LHCN-M2 (cell line): ENCODE data around the gene SYT17. TPM values are rescaled to one million over a fixed set of nuclear protein-coding genes. Genes with fewer than 3 reads are reported as not detected.

Source experiments
- DNase-seq: peaks from one replicate; pipeline ENCODE4 v3.0.0-alpha.2; 2012; ENCODE audit warnings: low read depth
- polyA plus RNA-seq: library from polyadenylated mRNA; unstranded; fragments of >200 nt; gene quantifications from one replicate; pipeline ENCODE4 v1.2.1, GENCODE V29; 2012; ENCODE audit warnings: missing spikeins
- total RNA-seq: library from RNA; depleted of rRNA; stranded (reverse); fragments of >200 nt; gene quantifications from 2 replicates; pipeline ENCODE4 v1.2.3, GENCODE V29; 2014; rRNA removed

The SYT17 gene, protein sequence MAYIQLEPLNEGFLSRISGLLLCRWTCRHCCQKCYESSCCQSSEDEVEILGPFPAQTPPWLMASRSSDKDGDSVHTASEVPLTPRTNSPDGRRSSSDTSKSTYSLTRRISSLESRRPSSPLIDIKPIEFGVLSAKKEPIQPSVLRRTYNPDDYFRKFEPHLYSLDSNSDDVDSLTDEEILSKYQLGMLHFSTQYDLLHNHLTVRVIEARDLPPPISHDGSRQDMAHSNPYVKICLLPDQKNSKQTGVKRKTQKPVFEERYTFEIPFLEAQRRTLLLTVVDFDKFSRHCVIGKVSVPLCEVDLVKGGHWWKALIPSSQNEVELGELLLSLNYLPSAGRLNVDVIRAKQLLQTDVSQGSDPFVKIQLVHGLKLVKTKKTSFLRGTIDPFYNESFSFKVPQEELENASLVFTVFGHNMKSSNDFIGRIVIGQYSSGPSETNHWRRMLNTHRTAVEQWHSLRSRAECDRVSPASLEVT
- total RNA-seq, result 0.45 TPM in 1 of 2 replicates, not detected in the other
- polyA plus RNA-seq, result 0.09 TPM

DNA sequence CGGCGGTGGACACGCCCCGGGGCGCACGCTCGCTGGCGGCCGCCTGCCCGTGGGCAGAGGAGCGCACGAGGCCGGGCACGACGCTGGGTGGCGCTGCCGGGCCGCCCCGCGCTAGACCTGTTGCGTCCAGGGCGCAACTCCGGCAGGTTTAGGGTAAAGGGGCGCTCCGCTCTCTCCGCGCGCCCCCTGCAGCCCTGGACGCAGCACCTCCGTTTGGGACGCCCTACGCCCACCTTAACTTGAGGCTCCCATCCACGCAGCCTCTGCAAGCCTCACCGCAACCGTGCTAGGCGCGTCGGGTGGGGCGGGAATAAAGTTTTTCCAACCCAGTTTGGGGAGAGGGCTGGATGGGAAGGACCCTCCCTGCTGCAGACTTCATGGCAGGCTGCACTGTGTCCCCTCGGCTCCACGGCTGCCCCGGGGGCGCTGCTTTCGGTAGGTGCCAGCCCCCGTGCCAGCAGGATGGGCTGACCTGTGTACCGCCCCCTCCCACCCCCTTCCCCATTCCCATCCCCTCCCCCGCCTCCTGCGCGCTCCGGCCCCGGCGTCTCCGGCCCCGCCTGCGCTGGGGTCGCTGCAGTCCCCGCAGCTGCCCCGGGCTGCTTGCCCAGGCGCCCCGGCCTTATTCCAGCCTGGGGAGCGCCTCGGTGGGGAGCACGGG is at the start of gene SYT17:
Gene SYT17, plus strand, starts transcription at position 531 of the 661 bp plus-strand sequence. CDS start 407 bp downstream, outside the sequence.
- DNase-seq, result peak; percentile 42

GRCh38 chr16:19118938-19119431 is 49.1 kb upstream of the SYT17 start:
- DNase-seq, result peak; percentile 91

- peak; percentile 91 for DNase-seq
Observed at GRCh38 chr16:19119564-19119963, 48.5 kb upstream of the SYT17 start.

GRCh38 chr16:19123535-19124178 is 44.4 kb upstream of the SYT17 start:
- no peak for DNase-seq

GRCh38 chr16:19126300-19126699 is 41.7 kb upstream of the SYT17 start:
- no peak for DNase-seq

GRCh38 chr16:19127205-19127604 is 40.8 kb upstream of the SYT17 start:
- no peak for DNase-seq

GRCh38 chr16:19127674-19128131 is 40.3 kb upstream of the SYT17 start:
- DNase-seq, result no peak

DNA sequence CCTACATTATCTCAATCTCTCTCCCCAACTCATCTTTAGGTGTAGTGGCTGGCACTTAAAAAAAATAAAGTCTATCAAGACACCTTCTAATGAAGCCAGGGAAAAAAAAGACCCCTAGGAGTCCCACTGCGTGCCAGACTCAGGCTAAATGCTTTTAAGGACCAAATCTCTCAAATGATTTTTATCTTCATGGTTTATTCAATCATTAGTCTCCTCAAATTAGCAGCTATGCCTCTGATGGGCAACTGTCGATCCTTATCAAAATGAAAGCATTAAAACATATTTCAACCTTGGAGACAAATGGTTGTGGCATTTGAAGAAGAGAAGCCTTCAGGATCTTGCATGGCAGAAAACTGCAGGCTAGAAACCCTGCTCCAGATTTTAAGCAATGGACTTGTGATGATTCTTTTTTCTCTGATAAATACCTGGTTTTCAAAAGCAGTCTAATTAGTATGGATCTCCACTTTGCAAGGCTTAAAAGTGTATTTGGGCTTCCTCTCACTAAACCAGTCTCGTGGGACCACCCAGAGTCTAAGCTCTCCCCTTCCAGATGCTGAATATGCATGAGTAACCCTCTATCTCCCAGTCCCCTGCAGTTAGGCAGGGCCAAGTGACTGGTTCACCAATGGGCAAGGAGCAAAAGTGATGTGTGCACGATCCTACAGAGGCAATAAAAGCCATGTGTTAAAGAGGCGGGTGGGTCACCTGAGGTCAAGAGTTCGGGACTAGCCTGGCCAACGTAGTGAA is 39.4 kb upstream of the SYT17 start:
- DNase-seq, result no peak

DNA sequence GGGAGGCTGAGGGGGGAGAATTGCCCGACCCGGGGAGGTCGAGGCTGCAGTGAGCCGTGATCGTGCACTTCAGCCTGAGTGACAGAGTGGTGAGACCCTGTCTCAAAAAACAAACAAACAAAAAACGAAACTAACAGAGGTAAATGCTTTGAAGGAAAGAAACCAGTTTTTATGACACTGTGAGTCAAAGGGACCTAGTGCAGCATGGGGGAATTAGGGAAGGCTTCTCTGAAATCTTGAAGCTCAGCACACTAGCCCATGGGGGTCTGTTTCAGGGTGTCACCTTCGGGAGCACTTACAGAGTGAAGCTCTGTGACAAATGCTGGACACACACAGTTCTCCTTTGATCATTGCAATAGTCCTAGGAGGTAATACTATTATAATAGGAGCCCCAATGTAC is 37.7 kb upstream of the SYT17 start:
- DNase-seq, result no peak

GRCh38 chr16:19130852-19131824 is 36.9 kb upstream of the SYT17 start:
- DNase-seq, result peak; percentile 86

GRCh38 chr16:19131825-19132218 is 36.2 kb upstream of the SYT17 start:
- DNase-seq, result no peak

DNA sequence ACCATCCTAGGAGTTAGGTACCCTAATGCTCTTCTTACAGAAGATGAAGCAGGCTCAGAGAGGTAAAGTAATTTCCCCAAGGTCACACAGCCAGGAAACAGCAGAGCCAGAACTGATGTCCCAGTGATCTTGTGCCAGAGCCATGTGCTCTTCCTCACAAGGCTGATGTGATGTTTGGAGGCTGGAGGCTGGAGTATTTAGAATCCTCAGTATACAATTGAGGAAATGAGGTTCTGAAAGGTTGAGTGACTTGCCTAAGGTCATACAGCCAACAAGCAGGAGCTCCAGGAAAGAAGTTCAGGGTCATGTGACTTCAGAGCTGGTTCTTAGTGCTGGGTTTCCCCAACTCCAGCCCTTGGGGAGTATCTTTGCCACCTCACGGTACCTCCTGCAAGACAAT is 35.8 kb upstream of the SYT17 start:
- DNase-seq, result no peak

DNA sequence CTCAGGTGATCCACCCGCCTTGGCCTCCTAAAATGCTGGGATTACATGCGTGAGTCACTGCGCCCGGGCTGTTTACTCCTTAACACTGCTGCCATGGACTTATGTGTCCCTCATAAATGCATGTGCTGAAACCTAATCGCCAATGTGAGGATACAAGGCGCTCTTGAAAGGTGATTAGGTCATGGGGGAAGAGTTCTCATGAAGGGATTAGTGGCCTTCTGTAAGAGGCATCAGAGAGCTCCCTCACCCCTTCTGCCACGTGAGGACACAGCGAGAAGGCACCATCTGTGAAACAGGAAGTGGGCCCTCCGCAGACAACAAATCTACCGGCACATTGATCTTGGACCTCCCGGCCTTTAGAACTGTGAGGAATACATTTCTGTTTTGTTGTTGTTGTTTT is 35.1 kb upstream of the SYT17 start:
- no peak for DNase-seq

GRCh38 chr16:19133600-19133999 is 34.4 kb upstream of the SYT17 start:
- no peak for DNase-seq

DNA sequence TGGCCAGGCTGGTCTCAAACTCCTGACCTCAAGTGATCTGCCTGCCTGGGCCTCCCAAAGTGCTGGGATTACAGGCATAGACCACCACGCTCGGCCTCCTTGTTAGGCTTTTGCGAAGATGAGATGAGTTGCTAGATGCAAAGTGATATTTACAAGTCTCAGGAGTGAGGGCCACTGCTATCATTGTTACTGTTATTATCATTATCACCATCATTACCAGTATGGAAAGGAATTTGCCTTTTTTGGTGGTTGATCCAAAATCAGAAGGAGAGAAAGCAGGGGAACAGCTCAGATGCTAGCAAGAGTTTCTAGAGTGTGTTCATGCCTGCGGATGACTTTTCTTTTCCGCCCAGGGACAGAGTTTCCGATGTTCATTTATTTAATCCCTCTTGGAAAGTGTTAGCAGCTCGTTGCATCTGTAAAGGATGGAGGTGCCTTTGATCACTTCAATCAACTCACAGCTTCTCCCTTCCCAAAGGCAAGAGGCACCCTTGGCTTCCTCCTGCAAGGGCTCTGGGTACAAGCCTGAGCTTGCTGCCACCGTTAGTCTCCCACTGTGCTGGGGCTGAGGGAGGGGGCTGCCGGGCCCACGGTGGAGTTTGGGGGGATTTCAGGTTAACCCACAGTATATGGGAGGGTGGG is 32.7 kb upstream of the SYT17 start:
- no peak for DNase-seq

DNA sequence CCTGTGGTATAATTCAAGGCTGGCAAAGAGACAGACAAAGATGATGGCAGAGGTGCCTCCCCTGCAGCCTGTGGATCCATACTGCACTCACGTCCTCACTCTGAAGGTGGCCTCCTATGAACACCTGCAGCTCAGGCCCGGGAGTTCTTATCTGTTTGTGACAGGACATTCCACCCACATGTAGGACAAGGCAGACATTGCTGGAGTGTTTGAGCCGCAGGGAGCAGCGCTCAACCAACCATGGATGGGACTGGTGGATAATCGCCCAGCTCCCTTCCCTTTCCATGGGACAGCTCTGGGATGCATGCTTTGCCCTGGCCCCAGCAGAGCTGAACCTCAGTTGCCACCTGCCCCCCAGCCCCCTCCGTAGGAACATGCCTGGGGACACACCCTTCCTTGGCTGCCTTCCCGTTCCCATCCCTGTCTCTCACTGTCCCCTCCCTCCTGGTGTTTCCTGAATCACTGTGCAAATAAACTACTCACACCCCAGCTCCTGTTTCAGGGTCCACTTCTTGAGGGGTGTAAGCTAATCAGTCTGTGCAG is 32.1 kb upstream of the SYT17 start:
- peak; percentile 56 for DNase-seq

GRCh38 chr16:19136549-19137196 is 31.4 kb upstream of the SYT17 start:
- DNase-seq, result no peak

DNA sequence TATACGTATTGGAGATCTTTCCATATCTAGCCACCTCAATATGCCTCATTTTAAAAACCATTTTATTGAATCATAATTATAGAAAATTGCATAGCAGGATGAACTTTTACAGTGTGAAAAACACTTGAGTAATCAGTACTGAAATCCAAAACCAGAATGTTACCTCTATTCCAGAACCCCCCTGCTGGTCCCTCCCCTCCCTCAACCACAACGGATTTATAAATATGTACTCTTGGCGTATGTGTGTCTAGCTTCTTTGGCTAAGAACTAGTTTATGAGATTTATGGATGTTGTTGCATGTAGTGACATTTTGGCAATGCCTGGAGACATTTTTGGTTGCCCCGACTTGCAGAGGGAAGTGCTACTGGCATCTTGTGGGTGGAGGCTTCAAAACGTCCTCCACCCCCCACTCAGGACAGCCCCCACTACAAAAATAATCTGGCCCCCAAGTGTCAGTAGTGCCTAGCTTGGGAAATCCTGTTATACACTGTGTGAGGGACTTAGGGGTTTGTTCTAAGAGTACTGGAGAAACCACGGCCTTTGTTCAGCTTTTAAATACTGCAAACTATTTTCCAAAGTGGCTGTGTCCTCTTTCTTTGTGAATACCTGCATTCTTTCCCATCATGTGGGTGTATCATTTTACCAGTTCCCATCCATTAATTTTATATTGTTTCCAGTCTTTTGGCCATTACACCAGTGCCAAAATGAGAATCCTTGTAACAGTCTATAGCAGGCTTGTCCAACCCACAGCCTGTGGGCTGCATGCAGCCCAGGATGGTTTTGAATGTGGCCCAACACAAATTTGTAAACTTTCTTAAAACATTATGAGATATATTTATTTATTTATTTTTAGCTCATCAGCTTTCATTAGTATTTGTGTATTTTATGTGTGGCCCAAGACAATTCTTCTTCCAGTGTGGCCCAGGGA is 30.6 kb upstream of the SYT17 start:
- no peak for DNase-seq
